Spinal cord (tissue), 4 donors: ENCODE data around the gene SNAP47. TPM values are rescaled to one million over a fixed set of nuclear protein-coding genes. Genes with fewer than 3 reads are reported as not detected.

Source experiments
- polyA plus RNA-seq, 2 donors: library from polyadenylated mRNA; unstranded; fragments of 120-200 nt; gene quantifications; one replicate each; pipeline ENCODE4 v1.2.1, GENCODE V29; 2013; ENCODE audit not compliant: insufficient read length in 2 of 2
- total RNA-seq, 2 donors: library from RNA; depleted of rRNA in 1 of 2; stranded (reverse); fragments of 120-200 nt in 1 of 2; fragments of >200 nt in 1 of 2; gene quantifications; one replicate each; pipeline versions ENCODE4 v1.2.3 to v1.2.4, GENCODE V29; 2013 to 2014

The SNAP47 gene
- total and polyA plus RNA-seq, 4 donors: 53.8 to 66.4 (median 58.3) TPM

Other genes with a start within 250 kb of the SNAP47 start
- gene ZNF678, start 171.9 kb upstream of the SNAP47 start, total RNA-seq: 10 to 100 TPM; 26.3 to 55.2 TPM
- gene ZNF678, start 171.9 kb upstream of the SNAP47 start, polyA plus RNA-seq: 10 to 100 TPM in 1 of 2 donors, 1 to 10 TPM in 1; 9.5 to 18.8 TPM
- 10 to 100 TPM in 1 of 2 donors, 1 to 10 TPM in 1; 9.7 to 20.4 TPM for gene JMJD4, start 133 bp upstream of the SNAP47 start, total RNA-seq
- 10 to 100 TPM; 16.2 to 16.7 TPM for gene JMJD4, start 133 bp upstream of the SNAP47 start, polyA plus RNA-seq
- not detected for gene PRSS38, start 80.2 kb downstream of the SNAP47 start, total RNA-seq
- gene PRSS38, start 80.2 kb downstream of the SNAP47 start, polyA plus RNA-seq: not detected
- gene WNT9A, start 212.5 kb downstream of the SNAP47 start, total RNA-seq: 1 to 10 TPM; 1.9 to 6.4 TPM
- 1 to 10 TPM; 5.0 to 5.4 TPM for gene WNT9A, start 212.5 kb downstream of the SNAP47 start, polyA plus RNA-seq